H9 (cell line): Measurements from ENCODE around the gene CALHM5. TPM values are rescaled to one million over a fixed set of nuclear protein-coding genes. Genes with fewer than 3 reads are reported as not detected.

ENCODE experiments used
- DNase-seq: peaks from one replicate; pipeline ENCODE4 v3.0.0-alpha.2; 2017
- H2AFZ ChIP-seq: one replicate; pipeline ENCODE4 v1.6.1; 2013; ENCODE audit warnings: mild to moderate bottlenecking, low read length, control low read depth, moderate library complexity
- H2AK5ac ChIP-seq: 2 replicates; pipeline ENCODE4 v1.6.1; 2013; ENCODE audit warnings: low read length, control low read depth, mixed read lengths; ENCODE audit not compliant: insufficient read length
- H2BK120ac ChIP-seq: one replicate; pipeline ENCODE4 v1.6.1; 2013; ENCODE audit warnings: low read depth, mild to moderate bottlenecking, low read length, control low read depth, inconsistent platforms; ENCODE audit not compliant: poor library complexity, severe bottlenecking
- H2BK12ac ChIP-seq: 2 replicates; pipeline ENCODE4 v1.6.1; 2013; ENCODE audit warnings: low read length, control low read depth, mixed read lengths, low read depth; ENCODE audit not compliant: insufficient read length
- H2BK15ac ChIP-seq: 2 replicates; pipeline ENCODE4 v1.6.1; 2013; ENCODE audit warnings: low read depth, low read length, control low read depth
- H2BK20ac ChIP-seq: one replicate; pipeline ENCODE4 v1.6.1; 2013; ENCODE audit warnings: low read depth, mild to moderate bottlenecking, low read length, control low read depth, inconsistent platforms; ENCODE audit not compliant: poor library complexity, severe bottlenecking
- H2BK5ac ChIP-seq: 2 replicates; pipeline ENCODE4 v1.6.1; 2013; ENCODE audit warnings: low read length, control low read depth, mixed read lengths; ENCODE audit not compliant: insufficient read length
- H3K14ac ChIP-seq: 2 replicates; pipeline ENCODE4 v1.6.1; 2013; ENCODE audit warnings: low read length, control low read depth; ENCODE audit not compliant: insufficient read depth
- H3K18ac ChIP-seq: 2 replicates; pipeline ENCODE4 v1.6.1; 2013; ENCODE audit warnings: low read depth, mild to moderate bottlenecking, mixed read lengths, low read length, control low read depth; ENCODE audit not compliant: insufficient read length
- H3K23ac ChIP-seq: 2 replicates; pipeline ENCODE4 v1.6.1; 2013; ENCODE audit warnings: low read length, control low read depth, mixed read lengths, low read depth; ENCODE audit not compliant: insufficient read length
- H3K23me2 ChIP-seq: 2 replicates; pipeline ENCODE4 v1.6.1; 2013; ENCODE audit warnings: low read depth, mild to moderate bottlenecking, mixed read lengths, low read length, control low read depth; ENCODE audit not compliant: insufficient read length, poor library complexity, severe bottlenecking
- H3K27ac ChIP-seq: 2 replicates; pipeline ENCODE4 v1.5.1; 2013; ENCODE audit warnings: low read length, control low read depth, mixed read lengths, low read depth; ENCODE audit not compliant: insufficient read length
- H3K27me3 ChIP-seq: 2 replicates; pipeline ENCODE4 v1.6.1; 2013; ENCODE audit warnings: low read length, control low read depth, inconsistent platforms; ENCODE audit not compliant: insufficient read depth
- H3K4ac ChIP-seq: 2 replicates; pipeline ENCODE4 v1.6.1; 2013; ENCODE audit warnings: low read depth, mild to moderate bottlenecking, control low read depth, inconsistent platforms, low read length, moderate library complexity
- H3K4me1 ChIP-seq: 2 replicates; pipeline ENCODE4 v1.6.1; 2013; ENCODE audit warnings: low read length, control low read depth, inconsistent platforms; ENCODE audit not compliant: insufficient read depth
- H3K4me2 ChIP-seq: 2 replicates; pipeline ENCODE4 v1.6.1; 2013; ENCODE audit warnings: low read length, control low read depth, mixed read lengths; ENCODE audit not compliant: insufficient read length, insufficient read depth
- H3K56ac ChIP-seq: 2 replicates; pipeline ENCODE4 v1.6.1; 2013; ENCODE audit warnings: low read depth, mild to moderate bottlenecking, mixed read lengths, low read length, control low read depth; ENCODE audit not compliant: insufficient read length
- H3K79me1 ChIP-seq: 2 replicates; pipeline ENCODE4 v1.6.1; 2013; ENCODE audit warnings: low read depth, mild to moderate bottlenecking, moderate library complexity, low read length, control low read depth, inconsistent platforms; ENCODE audit not compliant: insufficient read depth, poor library complexity, severe bottlenecking
- H3K79me2 ChIP-seq: 2 replicates; pipeline ENCODE4 v1.6.1; 2013; ENCODE audit warnings: low read length, control low read depth, inconsistent platforms; ENCODE audit not compliant: insufficient read depth
- H3K9ac ChIP-seq: 2 replicates; pipeline ENCODE4 v1.6.1; 2013; ENCODE audit warnings: low read length, control low read depth, mixed read lengths; ENCODE audit not compliant: insufficient read length; ENCODE audit errors: extremely low read depth
- H3K9me3 ChIP-seq: one replicate; pipeline ENCODE4 v1.6.1; 2013; ENCODE audit warnings: low read depth, low read length, inconsistent platforms; ENCODE audit not compliant: control insufficient read depth
- H3T11ph ChIP-seq: one replicate; pipeline ENCODE4 v1.6.1; 2013; ENCODE audit warnings: mild to moderate bottlenecking, low read length, control low read depth, inconsistent platforms
- H4K20me1 ChIP-seq: one replicate; pipeline ENCODE4 v1.6.1; 2013; ENCODE audit not compliant: control insufficient read depth, insufficient read length, insufficient read depth
- H4K5ac ChIP-seq: 2 replicates; pipeline ENCODE4 v1.6.1; 2013; ENCODE audit warnings: low read depth, mild to moderate bottlenecking, mixed read lengths, low read length, control low read depth; ENCODE audit not compliant: insufficient read length
- H4K8ac ChIP-seq: replicated peaks from 2 replicates; pipeline ENCODE4 v1.6.1; 2013; ENCODE audit warnings: low read length, control low read depth, mixed read lengths, low read depth; ENCODE audit not compliant: insufficient read length
- H4K91ac ChIP-seq: 2 replicates; pipeline ENCODE4 v1.6.1; 2013; ENCODE audit warnings: low read depth, mild to moderate bottlenecking, moderate library complexity, mixed read lengths, low read length, control low read depth; ENCODE audit not compliant: insufficient read length
- H3K27ac Mint-ChIP-seq, 3 experiments: 2 replicates in 2 of 3; 3 replicates in 1 of 3; pipeline ENCODE4 v1.8.0; 2020 to 2021; ENCODE audit warnings: mixed read lengths in 3 of 3, mild to moderate bottlenecking in 1 of 3, moderate library complexity in 1 of 3
- H3K27me3 Mint-ChIP-seq: 2 replicates; pipeline ENCODE4 v1.8.0; 2021; ENCODE audit warnings: low read depth, mild to moderate bottlenecking, moderate library complexity, mixed read lengths
- H3K36me3 Mint-ChIP-seq, 3 experiments: 2 replicates in 2 of 3; 3 replicates in 1 of 3; pipeline ENCODE4 v1.8.0; 2020 to 2021; ENCODE audit warnings: low read depth in 3 of 3, mixed read lengths in 3 of 3; ENCODE audit not compliant: insufficient read depth in 1 of 3
- H3K4me1 Mint-ChIP-seq, 2 experiments: 2 replicates each; pipeline ENCODE4 v1.8.0; 2020; ENCODE audit warnings: mixed read lengths in 2 of 2
- H3K4me3 Mint-ChIP-seq, 2 experiments: 2 replicates in 1 of 2; 3 replicates in 1 of 2; pipeline ENCODE4 v1.8.0; 2020 to 2021; ENCODE audit warnings: mild to moderate bottlenecking in 2 of 2, mixed read lengths in 2 of 2, moderate library complexity in 1 of 2
- H3K9me3 Mint-ChIP-seq, 2 experiments: 2 replicates in 1 of 2; 3 replicates in 1 of 2; pipeline ENCODE4 v1.8.0; 2020; ENCODE audit warnings: mild to moderate bottlenecking in 2 of 2, mixed read lengths in 2 of 2, moderate library complexity in 1 of 2
- WGBS: extraction: QIAGEN DNeasy Blood & Tissue Kit; methylation state at CpG from one replicate; pipeline ENCODE4 v1.1.7; 2013; ENCODE audit warnings: missing lambda C conversion rate, low lambda C conversion rate, mixed read lengths; ENCODE audit not compliant: insufficient read length; ENCODE audit errors: extremely low coverage; 5-methylcytosine and 5-hydroxymethylcytosine counted together
- total RNA-seq: library from RNA; stranded (reverse); gene quantifications from 2 replicates; pipeline ENCODE4 v1.2.1, GENCODE V29; 2021
- TF ChIP-seq, protein P1 (sequence below): fragments of 200-600 bp; sonication (generic); conservative IDR thresholded peaks from 3 replicates; pipeline ENCODE4 v1.8.0; 2021; ENCODE audit warnings: antibody characterized with exemption, mild to moderate bottlenecking

The CALHM5 gene
- total RNA-seq, 1 experiment from 2014 or later: 0.09 TPM

DNA sequence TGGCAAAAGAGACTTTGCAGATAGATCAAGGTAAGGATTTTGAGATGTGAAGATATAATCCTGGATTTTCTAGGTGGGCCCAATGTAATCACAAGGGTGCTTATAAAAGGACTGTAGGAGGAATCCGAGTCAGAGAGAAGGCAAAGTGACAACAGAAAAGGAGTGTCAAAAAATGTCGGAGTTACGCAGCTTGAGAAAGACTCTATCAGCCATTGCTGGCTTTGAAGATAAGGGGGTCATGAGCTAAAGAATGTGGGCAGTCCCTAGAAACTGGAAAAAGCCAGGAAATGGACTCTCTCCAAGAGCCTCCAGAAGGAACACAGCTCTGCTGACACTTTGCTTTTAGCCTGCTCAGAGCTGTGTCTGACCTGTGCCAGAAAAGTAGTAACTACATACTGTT lies 51.2 kb downstream of the CALHM5 start:
- H3K9ac ChIP-seq: no peak overlapping the region
- no peak overlapping the region for H4K8ac ChIP-seq
- H4K91ac ChIP-seq: no peak overlapping the region
- H2BK12ac ChIP-seq: no peak overlapping the region
- Mint-ChIP-seq H3K36me3 (no peaks in the 10 kb centered on the region), H3K4me3 (no peak overlapping the region), H3K4me1 (peaks cover 3% of the 10 kb centered on the region in 2 experiments; a peak in 2 of 4 replicates), H3K9me3 (no peaks in the 10 kb centered on the region), H3K27me3 (peaks cover 9% of the 10 kb centered on the region), H3K27ac (no peak overlapping the region)
- H4K20me1 ChIP-seq: no peaks in the 10 kb centered on the region
- WGBS: no CpG with 5 or more reads among the region's 3 CpGs
- H2AK5ac ChIP-seq: no peak overlapping the region
- no peaks in the 10 kb centered on the region for H3K79me1 ChIP-seq
- H2BK15ac ChIP-seq: no peak overlapping the region
- H3K4me1 ChIP-seq: no peaks in the 10 kb centered on the region
- no peaks in the 10 kb centered on the region for H3K9me3 ChIP-seq
- no peak overlapping the region for H4K5ac ChIP-seq
- DNase-seq: no peak
- no peaks in the 10 kb centered on the region for H3K79me2 ChIP-seq
- H3K4ac ChIP-seq: no peak overlapping the region
- no peak overlapping the region for H3T11ph ChIP-seq
- no peak overlapping the region for H3K27ac ChIP-seq
- H3K27me3 ChIP-seq: no peaks in the 10 kb centered on the region
- no peak overlapping the region for H3K18ac ChIP-seq
- H3K23me2 ChIP-seq: no peaks in the 10 kb centered on the region
- TF ChIP-seq, protein P1, sequence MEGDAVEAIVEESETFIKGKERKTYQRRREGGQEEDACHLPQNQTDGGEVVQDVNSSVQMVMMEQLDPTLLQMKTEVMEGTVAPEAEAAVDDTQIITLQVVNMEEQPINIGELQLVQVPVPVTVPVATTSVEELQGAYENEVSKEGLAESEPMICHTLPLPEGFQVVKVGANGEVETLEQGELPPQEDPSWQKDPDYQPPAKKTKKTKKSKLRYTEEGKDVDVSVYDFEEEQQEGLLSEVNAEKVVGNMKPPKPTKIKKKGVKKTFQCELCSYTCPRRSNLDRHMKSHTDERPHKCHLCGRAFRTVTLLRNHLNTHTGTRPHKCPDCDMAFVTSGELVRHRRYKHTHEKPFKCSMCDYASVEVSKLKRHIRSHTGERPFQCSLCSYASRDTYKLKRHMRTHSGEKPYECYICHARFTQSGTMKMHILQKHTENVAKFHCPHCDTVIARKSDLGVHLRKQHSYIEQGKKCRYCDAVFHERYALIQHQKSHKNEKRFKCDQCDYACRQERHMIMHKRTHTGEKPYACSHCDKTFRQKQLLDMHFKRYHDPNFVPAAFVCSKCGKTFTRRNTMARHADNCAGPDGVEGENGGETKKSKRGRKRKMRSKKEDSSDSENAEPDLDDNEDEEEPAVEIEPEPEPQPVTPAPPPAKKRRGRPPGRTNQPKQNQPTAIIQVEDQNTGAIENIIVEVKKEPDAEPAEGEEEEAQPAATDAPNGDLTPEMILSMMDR: no peak
- H2BK120ac ChIP-seq: no peak overlapping the region
- H3K4me2 ChIP-seq: no peak overlapping the region
- no peak overlapping the region for H2BK20ac ChIP-seq
- no peak overlapping the region for H3K14ac ChIP-seq
- H3K23ac ChIP-seq: no peak overlapping the region
- no peak overlapping the region for H3K56ac ChIP-seq
- H2BK5ac ChIP-seq: no peak overlapping the region
- no peak overlapping the region for H2AFZ ChIP-seq
